ENCODE measurements around the gene GATD1.

GRCh38 chr11:804599-804964, 27.3 kb upstream of the GATD1 start:
- TF ChIP-seq CTCF (IDR thresholded peaks at IDR 0.05), result no peak
- TF ChIP-seq POLR2A (IDR thresholded peaks at IDR 0.05), result no peak
